TTC549 (cell line): ENCODE data around the gene LRRC46.

Source experiments
- FAIRE-seq: peaks from 2 replicates; lab custom pipeline; 2012; peaks lifted over from hg19 to GRCh38; lab: Jason Lieb, UNC

Gene LRRC46

DNA sequence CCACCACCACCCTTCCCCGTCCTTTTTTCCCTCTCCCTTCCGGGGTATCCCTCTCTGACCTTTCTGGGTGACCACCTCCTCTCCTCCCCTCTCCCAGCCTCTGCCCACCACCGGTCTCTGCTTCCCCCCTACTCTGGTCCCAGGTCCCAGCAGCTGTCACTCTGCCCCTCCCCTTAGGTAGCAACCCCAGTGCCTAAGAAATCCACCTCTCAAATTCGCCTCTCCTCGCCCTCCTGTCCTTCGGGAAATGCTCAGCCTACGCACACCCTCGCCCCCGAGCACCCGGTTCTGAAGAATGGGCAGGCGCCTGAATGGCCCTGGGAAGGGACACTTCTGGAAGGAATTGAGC, 20.3 kb downstream of the LRRC46 start:
- FAIRE-seq: no peak

DNA sequence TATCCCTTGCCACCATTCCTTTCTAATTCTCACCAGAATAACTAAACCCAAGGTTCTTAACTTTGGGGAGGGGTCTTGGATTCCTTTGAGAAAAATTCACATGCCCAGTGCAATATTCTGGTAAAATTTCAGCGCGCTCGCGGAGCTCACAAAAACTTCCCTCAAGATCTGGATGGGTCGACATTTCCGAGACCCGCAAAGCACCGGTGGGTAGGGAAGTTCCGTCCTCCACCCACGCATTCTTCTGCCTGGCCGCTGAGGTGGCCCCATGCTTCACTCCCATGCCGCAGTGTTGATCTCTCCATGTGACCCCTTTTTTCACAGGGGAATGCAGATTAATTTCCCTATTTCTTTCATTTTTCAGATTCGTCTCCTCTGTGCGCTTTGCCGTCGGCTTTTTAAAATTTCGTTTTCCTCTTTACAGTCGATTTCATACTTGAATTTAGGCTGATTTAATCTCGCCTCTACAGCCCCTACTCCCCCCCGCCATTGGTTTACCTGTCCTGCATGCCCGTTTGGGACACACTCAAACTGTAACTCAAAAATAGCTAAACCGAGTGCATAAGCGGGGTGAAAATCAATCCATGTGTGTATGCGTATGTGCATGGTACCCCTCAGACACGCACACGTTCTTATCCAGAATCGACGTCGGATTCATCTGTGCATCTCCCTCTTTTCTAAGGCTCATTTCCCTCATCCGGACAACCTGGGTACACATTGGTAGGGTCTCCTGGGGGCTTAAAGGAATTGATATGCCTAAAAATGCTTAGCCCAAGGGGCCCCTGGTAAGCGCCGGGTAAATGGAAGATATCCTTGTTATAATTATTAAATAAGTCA, 20.9 kb downstream of the LRRC46 start:
- FAIRE-seq: no peak

DNA sequence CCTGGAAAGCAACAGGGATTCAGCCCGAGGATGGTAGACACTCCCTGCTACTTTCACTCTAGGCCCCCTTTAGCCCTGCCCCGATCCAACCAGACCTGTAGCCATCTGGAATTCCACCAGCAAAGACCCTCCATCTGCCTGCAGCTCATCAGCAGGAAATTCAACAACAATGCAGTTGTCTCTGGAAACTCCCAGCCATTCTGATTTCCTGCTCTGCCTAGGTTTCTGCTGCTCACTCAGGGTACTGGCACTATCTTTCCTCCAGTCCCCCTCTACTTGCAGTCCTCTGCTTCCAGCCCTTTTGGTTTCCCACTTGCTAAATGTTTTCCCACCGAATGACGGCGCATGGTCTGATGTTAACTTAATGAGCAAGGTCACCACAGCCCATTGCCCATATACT, 22.1 kb downstream of the LRRC46 start:
- FAIRE-seq: no peak

DNA sequence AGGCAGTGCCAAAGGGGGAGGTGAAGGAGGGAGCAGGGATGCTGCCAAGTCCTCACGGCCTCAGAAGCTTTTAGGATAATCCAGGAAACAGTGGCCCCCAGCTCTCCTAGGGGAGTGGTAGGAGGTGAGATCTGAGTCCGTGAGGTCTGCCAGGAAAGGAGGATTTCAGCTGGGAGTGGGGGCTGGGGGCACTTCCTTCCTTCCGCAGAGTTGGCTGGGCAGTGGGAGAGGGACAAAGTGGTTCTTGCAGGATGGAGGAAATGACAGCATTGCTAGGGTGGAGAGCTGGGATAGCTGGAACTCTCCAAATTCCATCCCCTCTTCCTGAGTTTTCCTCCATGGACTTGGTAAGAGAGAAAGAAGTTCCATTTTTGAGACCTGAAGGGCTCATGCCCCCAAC, 24.3 kb downstream of the LRRC46 start:
- no peak for FAIRE-seq

DNA sequence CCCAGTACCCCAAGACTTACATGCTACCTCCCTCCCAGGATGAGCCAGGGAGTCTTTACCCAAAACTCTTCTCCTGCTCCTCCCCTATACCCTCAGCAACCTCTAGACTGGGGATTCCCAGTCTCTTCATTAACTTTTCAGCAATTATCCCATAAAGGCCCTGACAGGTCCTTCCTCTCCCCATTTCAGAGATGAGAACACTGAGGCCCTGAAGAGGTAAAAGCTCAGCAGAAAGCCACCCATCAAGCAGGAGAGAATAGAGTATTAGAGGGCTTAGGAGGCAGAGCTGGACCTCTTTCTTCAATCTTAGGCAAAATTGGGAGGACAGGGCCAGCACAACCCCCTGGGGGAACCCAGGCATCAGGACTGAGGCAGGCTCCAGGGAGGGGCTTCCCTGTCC, 25.4 kb downstream of the LRRC46 start:
- FAIRE-seq: no peak

DNA sequence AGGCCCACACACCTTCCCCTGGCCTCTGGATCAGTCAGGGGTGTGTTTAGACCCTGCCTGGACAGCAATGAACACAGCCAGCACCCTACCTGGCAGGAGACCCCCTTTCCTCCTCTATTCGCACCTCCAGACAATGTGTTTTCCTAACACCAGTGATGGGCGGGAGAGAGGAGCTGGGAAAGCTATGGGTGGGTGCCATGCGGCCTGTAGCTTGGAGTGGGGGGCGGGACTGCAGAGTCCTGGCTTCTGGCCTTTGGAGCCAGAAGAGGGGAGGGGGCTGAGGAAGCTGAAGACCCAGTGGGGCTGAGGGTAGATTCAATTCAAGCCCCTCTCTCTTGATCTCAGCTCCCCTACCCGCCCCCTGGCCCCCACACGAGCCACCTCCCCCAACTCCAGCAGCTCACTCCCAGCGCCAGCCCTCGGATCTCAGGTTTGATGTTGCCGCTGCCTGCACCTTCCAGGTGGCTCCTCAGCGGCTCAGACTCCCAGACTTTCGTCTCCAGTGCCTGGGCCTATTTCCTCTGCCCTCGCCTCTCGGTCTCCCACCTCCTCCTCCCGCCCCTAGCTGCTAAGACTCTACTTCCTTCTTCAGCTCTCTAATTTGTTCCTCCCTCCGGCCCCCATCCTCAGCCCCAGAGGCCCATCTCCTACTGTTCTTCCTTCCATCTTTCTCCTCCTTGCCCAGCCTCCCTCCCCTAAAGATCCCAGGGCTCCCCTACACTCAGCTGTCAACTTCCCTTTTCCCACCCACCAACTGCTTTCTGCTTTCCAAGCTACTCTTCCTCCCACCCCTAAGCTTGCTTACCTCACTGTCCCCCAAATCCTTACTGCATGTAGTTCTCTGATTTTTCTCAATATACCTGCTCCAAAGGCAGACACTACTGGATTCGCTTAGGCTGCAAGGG, 26.3 kb downstream of the LRRC46 start:
- no peak for FAIRE-seq

DNA sequence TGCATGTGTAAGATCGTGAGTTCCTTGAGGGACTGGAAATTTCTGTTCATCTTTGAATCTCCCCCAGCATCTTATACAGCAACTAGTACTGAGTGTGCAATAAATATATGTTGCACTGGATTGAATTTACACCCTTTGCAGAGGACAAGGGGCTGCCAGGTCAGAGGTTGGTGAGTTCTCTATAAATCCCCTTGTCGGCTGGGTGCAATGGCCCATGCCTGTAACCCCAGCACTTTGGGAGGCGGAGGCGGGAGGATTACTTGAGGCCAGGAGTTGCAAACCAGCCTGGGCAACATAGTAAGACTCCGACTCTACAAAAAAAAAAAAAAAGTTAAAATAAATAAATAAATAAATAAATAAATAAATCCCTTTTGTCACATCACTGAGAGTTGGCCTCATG, 28.9 kb downstream of the LRRC46 start:
- FAIRE-seq: no peak

DNA sequence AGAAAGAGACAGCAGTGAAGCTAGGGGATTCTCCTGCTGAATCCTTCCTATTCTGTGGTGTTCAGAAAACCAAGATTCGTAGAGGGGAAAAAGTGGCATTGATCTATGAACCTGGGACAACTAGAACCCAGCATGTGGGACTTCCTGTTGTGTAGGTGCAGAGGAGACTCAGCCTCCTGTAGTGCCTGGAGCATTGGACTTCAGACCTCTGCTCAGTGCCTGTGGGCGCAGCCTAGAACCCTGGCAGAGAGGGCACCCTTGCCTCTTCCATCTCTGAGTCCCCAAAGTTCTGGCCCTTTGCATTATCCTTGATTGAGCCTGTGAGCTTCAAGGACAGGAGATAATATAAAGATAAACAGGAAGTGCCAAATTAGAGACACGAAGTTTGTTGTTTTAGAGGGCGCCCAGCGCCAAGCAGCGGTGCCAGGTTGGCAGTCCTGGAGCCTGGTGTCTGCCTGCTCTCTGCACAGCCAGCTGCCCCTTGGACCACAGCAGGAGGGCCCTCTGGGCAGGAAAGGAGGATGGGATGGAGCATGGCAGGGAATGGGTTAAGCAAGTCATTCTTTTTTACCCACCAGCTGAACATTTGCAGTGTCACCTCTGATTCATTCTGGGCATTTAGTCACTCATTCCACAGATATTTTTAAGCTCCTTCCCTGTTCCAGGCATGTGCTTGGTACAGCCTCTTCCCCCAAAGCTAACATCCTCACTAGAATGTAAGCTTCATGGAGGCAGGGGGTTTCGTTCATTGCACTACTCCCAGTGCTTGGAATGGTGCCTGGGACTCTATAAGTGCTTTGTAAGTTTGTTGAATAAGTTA, 31.4 kb downstream of the LRRC46 start:
- no peak for FAIRE-seq

DNA sequence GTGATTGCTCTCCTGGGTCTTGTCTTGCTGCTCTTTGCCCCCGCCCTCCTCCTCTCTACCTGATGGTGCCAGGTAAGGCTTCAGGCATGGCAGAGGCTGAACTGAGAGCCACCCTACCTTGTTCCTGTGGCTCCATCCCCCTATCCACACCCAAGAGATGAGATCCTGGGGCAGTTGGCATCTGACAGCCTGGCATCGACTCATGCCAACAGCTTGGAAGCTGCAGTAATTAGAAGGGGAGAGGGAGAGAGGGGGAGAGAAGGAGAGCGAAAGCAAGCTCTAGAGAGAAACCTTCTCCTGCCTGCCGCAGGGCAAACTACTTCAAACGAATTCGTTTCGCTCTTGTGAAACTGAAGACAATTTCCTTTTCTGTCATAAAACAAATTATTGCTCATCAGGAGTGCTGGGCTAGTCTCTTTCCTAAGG, 33.3 kb downstream of the LRRC46 start:
- no peak for FAIRE-seq

DNA sequence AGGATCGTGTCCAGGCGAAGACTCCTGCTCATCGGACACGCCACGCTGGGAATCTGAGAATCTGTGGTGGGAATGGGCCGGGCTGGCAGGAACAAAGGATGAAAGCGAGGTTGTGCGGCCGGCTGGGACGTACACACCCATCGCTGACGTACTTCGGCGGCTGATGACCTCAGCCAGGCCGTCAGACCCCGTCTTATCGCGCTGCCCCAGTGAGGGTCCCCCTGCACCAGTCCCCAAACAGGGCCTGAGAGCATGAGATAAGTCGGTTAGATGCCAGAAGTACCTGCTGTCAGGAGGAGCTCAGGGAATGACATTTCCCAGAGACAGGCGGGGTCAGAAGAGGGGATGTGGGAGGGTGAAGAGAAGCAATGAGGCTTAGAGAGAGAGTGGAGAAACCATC, 35.5 kb downstream of the LRRC46 start:
- FAIRE-seq: no peak

DNA sequence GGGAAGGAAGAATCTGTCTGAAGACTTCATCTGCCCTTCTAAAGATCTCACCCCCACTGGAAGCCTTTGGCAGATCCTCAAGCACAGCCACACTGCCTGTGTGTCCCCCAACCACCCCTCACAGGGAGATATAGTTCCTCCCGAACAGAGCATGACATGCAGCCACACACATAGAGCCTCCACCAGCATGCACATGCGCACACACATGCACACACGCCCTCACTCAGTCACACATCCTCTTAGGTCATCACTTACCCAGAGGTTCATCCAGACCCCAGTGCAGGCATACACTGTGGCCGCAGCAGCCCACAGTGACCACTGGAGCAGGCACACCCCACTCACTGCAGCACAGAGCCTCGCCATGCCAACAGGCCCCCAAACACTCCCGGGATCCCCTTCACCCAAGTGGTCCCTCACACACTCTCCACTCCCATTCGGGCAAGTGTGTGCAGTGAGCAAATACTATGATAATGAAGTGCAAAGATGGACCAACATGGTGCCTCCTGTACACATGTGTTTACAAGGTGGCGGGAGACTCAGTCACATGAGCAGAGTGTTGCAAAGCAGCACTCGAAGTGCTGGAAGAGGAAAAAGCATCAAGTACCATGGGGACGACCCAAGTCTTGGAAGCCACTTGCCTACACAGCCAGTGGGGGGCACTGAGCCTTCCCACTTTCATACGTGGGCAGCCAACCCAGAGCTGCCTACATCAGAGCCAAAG, 36.5 kb downstream of the LRRC46 start:
- no peak for FAIRE-seq

DNA sequence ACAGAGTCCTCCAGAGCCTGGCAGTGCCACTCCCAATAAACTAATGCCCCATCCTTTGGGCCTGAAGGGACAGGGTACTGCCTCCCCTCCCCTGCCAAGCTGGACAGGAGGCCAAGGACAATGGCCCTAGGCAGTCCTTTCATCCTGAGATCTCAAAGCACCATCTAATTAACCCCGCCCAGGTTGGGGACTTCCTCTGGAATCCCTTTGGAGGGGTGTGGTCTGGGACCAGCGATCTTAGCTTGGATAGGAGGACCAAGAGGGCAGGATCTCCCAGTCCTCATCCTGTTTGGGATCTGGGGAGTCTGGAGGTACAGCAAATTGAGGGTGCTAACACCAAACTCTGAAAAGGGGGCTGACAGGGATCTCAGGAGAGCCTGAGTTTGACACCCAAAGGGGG, 37.6 kb downstream of the LRRC46 start:
- no peak for FAIRE-seq

DNA sequence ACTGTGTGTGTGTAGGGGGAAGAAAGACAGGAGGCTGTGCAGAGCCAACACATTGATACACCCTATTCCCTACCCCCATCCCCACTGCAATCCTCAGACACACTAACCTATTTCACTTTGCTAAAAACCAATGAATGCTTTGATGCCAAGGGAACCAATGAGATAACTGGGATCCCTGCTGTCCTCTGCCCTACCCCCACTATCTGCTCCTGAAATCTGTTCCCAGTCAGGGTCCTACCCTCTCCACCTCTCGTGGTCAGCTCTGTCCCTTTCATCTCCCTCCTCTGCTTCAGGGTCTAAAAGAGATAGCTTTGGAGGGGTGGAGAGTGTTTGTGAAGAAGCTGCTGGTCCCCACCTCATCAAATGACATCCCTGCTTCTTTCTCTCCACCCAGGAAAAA, 38.6 kb downstream of the LRRC46 start:
- FAIRE-seq: no peak

DNA sequence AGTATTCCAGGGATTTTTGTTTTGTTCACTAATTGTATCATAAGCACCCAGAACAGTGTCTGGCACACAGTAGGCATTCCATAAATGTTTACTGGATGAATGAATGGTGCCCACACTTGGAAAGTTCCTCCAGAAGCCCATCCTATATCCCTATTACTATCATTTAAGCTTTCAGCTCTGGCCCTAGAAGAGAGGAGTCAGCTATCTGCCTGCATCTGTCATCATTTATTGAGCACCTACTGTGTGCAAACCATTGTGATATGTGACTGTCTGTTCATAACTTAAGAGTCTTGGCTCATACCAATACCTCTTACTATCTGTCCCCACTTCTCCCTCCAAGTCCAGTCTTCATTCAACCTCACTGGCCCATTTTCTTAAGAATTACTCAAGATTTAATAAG, 39.6 kb downstream of the LRRC46 start:
- FAIRE-seq: no peak

DNA sequence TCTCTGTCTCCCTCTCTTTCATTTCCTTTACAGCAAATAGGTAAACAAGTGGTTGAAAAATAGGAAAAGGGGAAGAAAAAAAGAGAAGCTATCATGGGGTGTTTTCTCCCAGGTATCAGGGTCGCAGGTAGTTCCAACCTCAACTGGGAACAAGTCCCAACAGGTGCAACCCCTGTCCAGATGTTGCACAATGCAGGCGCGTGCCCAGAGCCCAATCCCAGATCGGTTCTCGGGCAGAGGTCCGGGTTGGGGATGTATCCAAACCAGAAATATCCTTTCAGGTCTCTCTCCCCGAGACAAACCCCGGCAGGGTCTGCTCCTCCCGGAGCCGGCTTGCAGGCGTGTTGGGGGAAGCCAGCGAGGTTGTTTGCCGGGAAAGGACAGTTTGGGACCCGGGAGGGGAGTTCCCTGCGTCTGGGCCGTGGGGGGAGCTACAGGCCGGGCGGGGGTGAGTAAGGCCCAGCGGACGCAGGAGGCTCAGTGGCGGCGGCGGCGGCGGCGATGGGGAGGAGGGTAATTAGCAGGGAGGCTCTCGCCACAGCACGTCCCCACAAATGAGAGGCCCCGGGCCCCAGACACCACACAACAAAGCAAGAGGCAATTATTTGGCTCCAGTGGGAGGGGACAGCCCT, 40.7 kb downstream of the LRRC46 start:
- FAIRE-seq: no peak

DNA sequence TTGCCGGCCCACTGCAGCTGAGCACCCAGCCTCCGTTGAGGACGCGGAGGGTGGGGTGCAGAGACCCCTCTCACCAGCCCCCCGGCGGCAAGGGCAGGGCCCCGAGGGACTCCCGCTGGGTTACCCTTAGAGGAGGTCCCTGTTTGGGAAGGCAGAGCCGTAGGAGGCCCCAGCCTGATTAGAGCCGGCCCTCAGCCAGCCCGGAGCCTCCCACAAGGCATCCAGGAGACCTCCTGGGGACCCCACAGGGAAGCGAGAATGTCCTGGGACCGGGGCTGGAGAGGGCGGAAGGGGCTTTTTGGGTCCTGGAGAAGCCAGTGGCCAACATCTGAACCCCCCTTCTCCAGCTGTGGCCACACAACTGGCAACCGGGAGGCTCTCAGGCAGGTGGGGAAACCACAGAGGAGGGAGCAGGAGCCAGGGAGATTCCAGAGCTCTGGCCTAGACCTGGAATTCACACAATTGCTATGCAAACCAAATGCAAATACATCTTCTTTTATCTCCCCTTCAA, 41.2 kb downstream of the LRRC46 start:
- no peak for FAIRE-seq

DNA sequence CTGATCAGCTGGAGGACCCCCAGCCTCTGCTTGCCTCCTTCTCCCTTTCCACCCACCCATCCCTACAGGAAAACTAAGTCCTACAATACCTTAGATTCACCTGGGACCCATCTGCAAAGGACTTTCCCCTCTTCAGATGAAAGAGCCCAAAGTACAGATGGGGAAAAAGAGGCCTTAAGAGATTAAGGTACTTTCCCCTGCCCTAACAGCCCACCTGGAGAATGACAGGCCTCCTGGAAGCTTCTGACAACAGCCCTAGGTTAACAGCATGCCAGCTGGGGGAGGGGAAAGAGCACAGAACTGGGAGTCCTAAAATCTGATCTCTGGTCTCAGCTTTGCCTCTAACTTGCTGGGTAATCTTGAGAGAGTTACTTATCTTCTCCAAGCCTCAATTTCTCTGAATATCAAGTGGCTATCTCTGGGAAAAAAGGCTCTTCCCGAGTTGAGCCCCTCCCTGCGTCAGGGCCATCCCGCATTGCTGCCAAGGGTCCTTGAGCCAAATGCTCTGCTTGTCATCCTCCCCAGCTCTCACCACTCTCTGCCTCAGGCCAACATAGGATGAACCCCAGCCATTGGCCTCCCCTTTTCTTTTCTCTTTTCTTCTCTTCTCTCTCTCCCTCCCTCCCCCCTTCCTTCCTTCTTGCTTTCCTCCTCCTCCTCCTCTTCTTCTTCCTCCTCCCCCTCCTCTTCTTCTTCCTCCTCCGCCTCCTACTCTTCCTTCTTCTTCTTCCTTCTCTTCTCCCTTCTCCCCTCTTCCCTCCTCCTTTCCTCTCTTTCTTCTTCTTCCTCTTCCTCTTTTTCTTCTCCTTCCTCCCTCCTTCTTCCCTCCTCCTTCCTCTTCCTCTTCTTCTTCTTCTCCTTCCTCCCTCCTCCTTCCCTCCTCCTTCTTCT, 42.0 kb downstream of the LRRC46 start:
- FAIRE-seq: no peak

DNA sequence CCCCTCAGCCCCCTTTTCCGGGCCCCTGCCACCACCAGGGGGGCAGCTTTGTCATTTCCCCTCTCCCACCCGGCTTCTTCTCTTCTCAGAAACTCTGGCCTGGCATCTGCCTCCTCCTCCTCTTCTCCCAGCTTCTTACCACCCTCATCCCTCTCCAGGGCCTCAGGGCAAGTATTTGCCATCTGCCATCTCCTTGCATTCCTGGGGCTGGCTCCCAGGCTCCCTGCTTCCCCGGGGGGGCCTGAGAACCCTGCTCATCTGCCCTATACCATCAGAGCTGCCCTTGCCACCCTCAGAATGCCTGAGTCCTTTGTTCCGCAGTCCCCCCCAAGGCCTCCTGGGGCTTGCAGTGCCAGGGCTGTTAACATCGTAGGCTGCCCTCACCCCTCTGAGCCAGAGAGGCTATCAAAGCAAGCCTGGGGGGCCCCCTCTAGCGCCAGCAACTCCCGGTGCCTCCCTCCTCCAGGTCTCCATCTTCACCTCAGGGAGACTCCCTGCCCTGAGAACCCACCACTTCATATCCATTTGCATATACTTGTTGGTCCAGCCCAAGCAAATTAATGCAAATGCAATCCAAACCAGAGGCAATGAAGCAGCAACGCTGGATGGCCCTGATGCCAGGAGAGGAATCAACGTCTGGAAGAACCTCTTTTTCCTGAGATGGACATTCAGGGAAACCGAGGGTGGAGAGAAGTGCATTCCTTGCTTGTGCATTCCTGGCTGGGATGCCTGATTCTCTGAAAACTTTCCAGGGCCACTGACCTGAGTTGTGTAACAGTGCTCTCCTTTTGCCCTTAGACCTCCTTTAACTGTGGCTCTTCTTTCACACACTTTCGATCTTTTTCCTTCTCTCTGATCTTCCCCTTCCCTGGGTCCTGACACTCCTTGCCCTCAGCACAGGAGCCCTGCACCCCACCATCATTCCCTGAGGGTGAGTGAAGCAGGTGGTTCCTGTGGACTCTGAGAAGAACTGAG, 43.8 kb downstream of the LRRC46 start:
- no peak for FAIRE-seq
